ENCODE data around the gene SDK2.
A peak's percentile ranks its signal among the peaks of the same experiment; 100 is the strongest.

SDK2 gene

GRCh38 chr17:73380439-73381106, 263.7 kb downstream of the SDK2 start:
- DNase-seq: no peak

- no peak for DNase-seq
Observed at GRCh38 chr17:73379826-73380225, 264.4 kb downstream of the SDK2 start.

GRCh38 chr17:73378974-73379470, 265.2 kb downstream of the SDK2 start:
- no peak for DNase-seq

- DNase-seq: no peak
Observed at GRCh38 chr17:73376636-73377035, 267.6 kb downstream of the SDK2 start.

GRCh38 chr17:73376152-73376551, 268.1 kb downstream of the SDK2 start:
- no peak for DNase-seq

GRCh38 chr17:73371836-73372235, 272.4 kb downstream of the SDK2 start:
- no peak for DNase-seq

GRCh38 chr17:73371285-73371684, 273.0 kb downstream of the SDK2 start:
- DNase-seq: no peak

GRCh38 chr17:73369817-73370490, 274.3 kb downstream of the SDK2 start:
- DNase-seq: peak in 1 of 2 experiments; percentile 63

GRCh38 chr17:73369111-73369521, 275.1 kb downstream of the SDK2 start:
- DNase-seq: no peak

GRCh38 chr17:73368085-73368631, 276.1 kb downstream of the SDK2 start:
- DNase-seq: no peak

- DNase-seq: no peak
Observed at GRCh38 chr17:73365906-73366623, 278.2 kb downstream of the SDK2 start.

- no peak for DNase-seq
Observed at GRCh38 chr17:73365301-73365874, 278.9 kb downstream of the SDK2 start.

- DNase-seq: no peak
Observed at GRCh38 chr17:73364155-73364522, 280.1 kb downstream of the SDK2 start.

GRCh38 chr17:73363442-73364154, 280.6 kb downstream of the SDK2 start:
- DNase-seq: no peak

- DNase-seq: no peak
Observed at GRCh38 chr17:73362697-73363096, 281.5 kb downstream of the SDK2 start.

- DNase-seq: no peak
Observed at GRCh38 chr17:73360961-73361761, 283.1 kb downstream of the SDK2 start.

- no peak for DNase-seq
Observed at GRCh38 chr17:73359987-73360410, 284.2 kb downstream of the SDK2 start.

GRCh38 chr17:73359352-73359751, 284.9 kb downstream of the SDK2 start:
- DNase-seq: no peak

GRCh38 chr17:73358668-73359067, 285.6 kb downstream of the SDK2 start:
- no peak for DNase-seq

- DNase-seq: no peak
Observed at GRCh38 chr17:73357981-73358380, 286.3 kb downstream of the SDK2 start.

- no peak for DNase-seq
Observed at GRCh38 chr17:73357318-73357717, 286.9 kb downstream of the SDK2 start.

Data from SW 1271 (cell line).